OCI-LY7 (cell line): ENCODE data around the gene SNX2. TPM values are rescaled to one million over a fixed set of nuclear protein-coding genes. Genes with fewer than 3 reads are reported as not detected.

Experiments
- BruUV-seq: library from RNA; stranded (reverse); fragments of 400-500 nt; replicated peaks from 2 replicates; lab custom pipeline; 2021; lab: Mats Ljungman, UMichigan
- CTCF ChIA-PET: fragments of 300-600 bp; sonication (Branson Sonifier 250); formaldehyde crosslinking; loops from one replicate; lab custom pipeline; 2022; ENCODE audit warnings: antibody characterized with exemption; ENCODE audit not compliant: unreplicated experiment; lab: Charles Lee
- POLR2A ChIA-PET: fragments of 300-600 bp; sonication (Branson Sonifier 250); formaldehyde crosslinking; loops from one replicate; lab custom pipeline; 2022; ENCODE audit warnings: antibody characterized with exemption; lab: Charles Lee
- DNase-seq: peaks from one replicate; pipeline ENCODE4 v3.0.0-alpha.2; 2015; ENCODE audit warnings: low spot score
- H2AFZ ChIP-seq: fragments of 200-600 bp; sonication (generic), shearing (Covaris generic); 2 replicates; pipeline ENCODE4 v1.6.1; 2014; ENCODE audit warnings: mild to moderate bottlenecking, antibody characterized with exemption, low read length, moderate library complexity
- H3K27ac ChIP-seq: fragments of 200-600 bp; sonication (generic); 2 replicates; pipeline ENCODE4 v1.5.1; 2014; ENCODE audit warnings: mixed run types, low read depth, mild to moderate bottlenecking, moderate library complexity, low read length, inconsistent platforms; ENCODE audit not compliant: poor library complexity, severe bottlenecking
- H3K36me3 ChIP-seq: fragments of 200-600 bp; sonication (generic); 2 replicates; pipeline ENCODE4 v1.6.1; 2014; ENCODE audit warnings: mild to moderate bottlenecking, antibody characterized with exemption, low read length, moderate library complexity, mixed read lengths; ENCODE audit not compliant: insufficient read depth
- H3K4me1 ChIP-seq: fragments of 200-600 bp; sonication (generic); 2 replicates; pipeline ENCODE4 v1.5.1; 2014; ENCODE audit warnings: mild to moderate bottlenecking, low read length; ENCODE audit not compliant: insufficient read depth, poor library complexity, severe bottlenecking
- H3K4me2 ChIP-seq: fragments of 200-600 bp; sonication (generic); 2 replicates; pipeline ENCODE4 v1.6.1; 2014; ENCODE audit warnings: mild to moderate bottlenecking, low read length
- H3K4me3 ChIP-seq: fragments of 200-600 bp; sonication (generic); 2 replicates; pipeline ENCODE4 v1.5.1; 2014; ENCODE audit warnings: mild to moderate bottlenecking, low read depth, low read length; ENCODE audit not compliant: poor library complexity, severe bottlenecking
- H3K79me2 ChIP-seq: fragments of 200-600 bp; sonication (generic); 2 replicates; pipeline ENCODE4 v1.6.1; 2016; ENCODE audit warnings: low read depth, mild to moderate bottlenecking, low read length, moderate library complexity, mixed read lengths; ENCODE audit not compliant: insufficient read depth
- H3K9me2 ChIP-seq: fragments of 200-600 bp; sonication (generic); 2 replicates; pipeline ENCODE4 v1.6.1; 2016; ENCODE audit warnings: mild to moderate bottlenecking, low read length, mixed read lengths; ENCODE audit not compliant: insufficient read depth
- H3K9me3 ChIP-seq: fragments of 200-600 bp; sonication (generic); 2 replicates; pipeline ENCODE4 v1.6.1; 2014; ENCODE audit warnings: mild to moderate bottlenecking, mixed run types, low read length, mixed read lengths
- H4K20me1 ChIP-seq: fragments of 200-600 bp; sonication (generic); 2 replicates; pipeline ENCODE4 v1.6.1; 2014; ENCODE audit warnings: mild to moderate bottlenecking, antibody characterized with exemption, low read length, moderate library complexity, mixed read lengths; ENCODE audit not compliant: insufficient read depth
- CTCF ChIP-seq: fragments of 200-600 bp; sonication (generic); conservative IDR thresholded peaks from 2 replicates; pipeline ENCODE4 v1.5.1; 2014; ENCODE audit warnings: mild to moderate bottlenecking, antibody characterized with exemption, low read length, moderate library complexity, mixed read lengths
- EZH2phosphoT487 ChIP-seq: fragments of 200-600 bp; sonication (generic); IDR thresholded peaks from 2 replicates; pipeline ENCODE4 v1.6.1; 2018; ENCODE audit warnings: low read depth, borderline replicate concordance, mild to moderate bottlenecking, mixed run types, antibody characterized with exemption, low read length, moderate library complexity, mixed read lengths
- intact Hi-C: fragments of 100-400 bp; cut with micrococcal nuclease; formaldehyde crosslinking; loops from one replicate; pipeline ENCODE4 v1.10.0; 2022; ENCODE audit not compliant: unreplicated experiment
- total RNA-seq, 2 experiments: library from RNA; depleted of rRNA in 1 of 2; stranded (reverse); fragments of >200 nt in 1 of 2; shearing (Covaris generic) in 1 of 2; gene quantifications; 2 replicates each; pipeline ENCODE4 v1.2.3, GENCODE V29; 2014 to 2022

The SNX2 gene
- total RNA-seq, 2 experiments from 2014 or later: 47.1 to 78.3 TPM

DNA sequence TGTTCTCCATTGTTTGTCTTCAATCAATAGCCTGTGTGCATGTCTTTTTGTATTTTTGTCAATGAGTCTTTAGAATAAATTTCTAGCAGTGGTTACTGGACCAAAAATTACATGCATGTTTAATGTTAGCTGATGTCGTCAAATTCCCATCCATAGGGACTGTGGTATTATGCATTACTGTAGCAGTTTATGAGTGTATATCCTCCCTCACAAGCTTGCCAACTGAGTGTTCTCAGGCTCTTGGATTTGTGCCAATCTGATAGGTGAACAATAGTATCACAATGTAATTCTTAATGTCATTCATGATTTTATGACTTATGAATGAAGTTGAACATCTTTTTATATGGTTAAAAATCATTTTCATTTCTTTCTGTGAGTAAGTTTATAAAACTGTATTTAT is 83.6 kb downstream of the SNX2 start:
- Histone ChIP-seq H3K9me2 (no peaks in the 10 kb centered on the region), H4K20me1 (no peaks in the 10 kb centered on the region), H3K4me1 (no peaks in the 10 kb centered on the region), H3K36me3 (no peaks in the 10 kb centered on the region), H3K79me2 (no peaks in the 10 kb centered on the region), H3K4me3 (no peak overlapping the region), H2AFZ (no peak overlapping the region), H3K4me2 (no peak overlapping the region), H3K9me3 (no peaks in the 10 kb centered on the region), H3K27ac (no peak overlapping the region)
- no peak for TF ChIP-seq CTCF
- no peak for TF ChIP-seq EZH2phosphoT487
- BruUV-seq: no TSS peak
- intact Hi-C loops: no loop called here
- CTCF ChIA-PET: no interaction called here
- no peak for DNase-seq
- POLR2A ChIA-PET: no interaction called here

- DNase-seq: no peak
- no peaks in the 10 kb centered on the region for H3K4me1 ChIP-seq
- no TSS peak for BruUV-seq
- no peak overlapping the region for H3K27ac ChIP-seq
- no peaks in the 10 kb centered on the region for H4K20me1 ChIP-seq
- ChIA-PET CTCF (no interaction called here), POLR2A (interaction anchor here (0.6 to 0.7 kb wide), 2 partner anchors 12 to 77 kb away, joined by 3 read pairs; no protein-coding TSS in a partner anchor)
- no peaks in the 10 kb centered on the region for H3K79me2 ChIP-seq
- no peaks in the 10 kb centered on the region for H3K9me2 ChIP-seq
- no peak overlapping the region for H2AFZ ChIP-seq
- H3K36me3 ChIP-seq: no peaks in the 10 kb centered on the region
- no peaks in the 10 kb centered on the region for H3K9me3 ChIP-seq
- no peak overlapping the region for H3K4me3 ChIP-seq
- intact Hi-C loops: no loop called here
- no peak overlapping the region for H3K4me2 ChIP-seq
- no peak for TF ChIP-seq EZH2phosphoT487
Measured at GRCh38 chr5:122863240-122863639, 88.4 kb downstream of the SNX2 start.

DNA sequence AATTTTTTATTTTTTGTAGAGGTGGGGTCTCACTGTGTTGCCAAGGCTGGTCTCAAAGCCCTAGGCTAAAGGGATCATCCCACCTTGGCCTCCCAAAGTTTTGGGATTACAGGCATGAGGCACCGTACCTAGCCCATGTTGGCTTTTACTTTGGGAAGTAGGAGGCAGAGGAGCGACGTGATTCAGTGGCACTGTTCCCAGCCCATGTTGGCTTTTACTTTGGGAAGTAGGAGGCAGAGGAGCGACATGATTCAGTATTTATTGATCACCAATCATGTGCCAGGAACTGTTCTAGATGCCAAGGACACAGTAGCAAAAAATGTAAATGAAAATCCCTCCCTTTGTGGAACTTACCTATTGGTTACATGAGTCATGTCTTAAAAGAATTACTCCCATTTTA is 88.8 kb downstream of the SNX2 start:
- Histone ChIP-seq H3K79me2 (no peaks in the 10 kb centered on the region), H3K36me3 (no peaks in the 10 kb centered on the region), H3K9me2 (no peaks in the 10 kb centered on the region), H3K9me3 (no peaks in the 10 kb centered on the region), H3K4me2 (no peak overlapping the region), H3K4me1 (no peaks in the 10 kb centered on the region), H2AFZ (no peak overlapping the region), H4K20me1 (no peaks in the 10 kb centered on the region), H3K27ac (no peak overlapping the region), H3K4me3 (no peak overlapping the region)
- BruUV-seq: no TSS peak
- no peak for DNase-seq
- CTCF ChIA-PET: no interaction called here
- POLR2A ChIA-PET: no interaction called here
- intact Hi-C loops: no loop called here
- no peak for TF ChIP-seq EZH2phosphoT487
- no peak for TF ChIP-seq CTCF
